Gastroesophageal sphincter (tissue), 4 donors: ENCODE results near the gene PRKG2. TPM values are rescaled to one million over a fixed set of nuclear protein-coding genes. Genes with fewer than 3 reads are reported as not detected.

Source experiments
- ATAC-seq: fragments of 150-250 bp; one replicate; pipeline ENCODE4 v1.9.1; 2016; ENCODE audit warnings: mild to moderate bottlenecking, moderate library complexity
- H3K27ac ChIP-seq, 4 donors: fragments of 200-600 bp; sonication (generic) in 3 of 4; 1 replicate in 3 of 4; 2 replicates in 1 of 4; pipeline ENCODE4 v1.5.1; 2016 to 2019
- H3K27me3 ChIP-seq: fragments of 200-600 bp; sonication (generic); one replicate; pipeline ENCODE4 v1.5.1; 2019
- H3K36me3 ChIP-seq, 2 donors: fragments of 200-600 bp; sonication (generic); one replicate each; pipeline ENCODE4 v1.5.1; 2019; ENCODE audit warnings: control low read depth in 1 of 2
- H3K4me1 ChIP-seq, 3 donors: fragments of 200-600 bp; sonication (generic); 1 replicate in 2 of 3; 2 replicates in 1 of 3; pipeline ENCODE4 v1.5.1; 2016 to 2019; ENCODE audit warnings: control low read depth in 2 of 3
- H3K4me3 ChIP-seq, 2 donors: fragments of 200-600 bp; sonication (generic); one replicate each; pipeline ENCODE4 v1.5.1; 2019; ENCODE audit warnings: mild to moderate bottlenecking in 1 of 2, moderate library complexity in 1 of 2
- H3K9me3 ChIP-seq, 3 donors: fragments of 200-600 bp; sonication (generic); one replicate each; pipeline ENCODE4 v1.5.1; 2017 to 2019; ENCODE audit warnings: control low read depth in 2 of 3
- CTCF ChIP-seq, 4 experiments: fragments of 200-600 bp in 2 of 4; fragments of 450-650 bp in 2 of 4; sonication (generic) in 1 of 4; IDR thresholded peaks; one replicate each; pipeline ENCODE4 v1.5.1; 2017 to 2019; ENCODE audit warnings: antibody characterized with exemption in 4 of 4, mild to moderate bottlenecking in 2 of 4, moderate library complexity in 2 of 4
- EP300 ChIP-seq: sonication (generic); formaldehyde crosslinking; IDR thresholded peaks from one replicate; pipeline ENCODE4 v1.6.1; 2017; ENCODE audit warnings: antibody characterized with exemption, mild to moderate bottlenecking
- POLR2A ChIP-seq, 2 donors: fragments of 450-650 bp; IDR thresholded peaks; one replicate each; pipeline ENCODE4 v1.6.1; 2017; ENCODE audit warnings: antibody characterized with exemption in 2 of 2, mild to moderate bottlenecking in 2 of 2, moderate library complexity in 1 of 2
- POLR2AphosphoS5 ChIP-seq: sonication (generic); formaldehyde crosslinking; IDR thresholded peaks from one replicate; pipeline ENCODE4 v1.6.1; 2017; ENCODE audit warnings: antibody characterized with exemption
- WGBS, 2 donors: methylation state at CpG; one replicate each; pipeline ENCODE4 v1.1.5; 2018; ENCODE audit warnings: low coverage in 1 of 2; 5-methylcytosine and 5-hydroxymethylcytosine counted together
- total RNA-seq, 4 donors: library from RNA; depleted of rRNA; stranded (reverse); fragments of >200 nt; gene quantifications; one replicate each; pipeline ENCODE4 v1.1.0, GENCODE V29; 2016

Gene PRKG2
- total RNA-seq, 4 donors from 2014 or later, result 3.9 to 24.9 (median 13.6) TPM

- Histone ChIP-seq H3K27ac (no peak overlapping the region), H3K4me1 (no peaks in the 10 kb centered on the region), H3K4me3 (no peak overlapping the region), H3K9me3 (no peaks in the 10 kb centered on the region), H3K36me3 (peaks cover 0 to 6% of the 10 kb centered on the region in 2 donors), H3K27me3 (no peaks in the 10 kb centered on the region)
- 86 to 95% methylated on average over 1 of the region's 1 CpG for WGBS, 2 donors
- TF ChIP-seq EP300 (no peak), POLR2A (IDR thresholded peaks at IDR 0.05) (no peak), POLR2AphosphoS5 (no peak), CTCF (IDR thresholded peaks at IDR 0.05) (no peak)
- no peak for ATAC-seq
Measured at GRCh38 chr4:81109356-81109755, 105.7 kb downstream of the PRKG2 start.

GRCh38 chr4:81106150-81106549 lies 108.9 kb downstream of the PRKG2 start:
- no peaks in the 10 kb centered on the region for H3K4me1 ChIP-seq
- no peak for ATAC-seq
- H3K9me3 ChIP-seq, result no peaks in the 10 kb centered on the region
- H3K36me3 ChIP-seq, result peaks cover 0 to 6% of the 10 kb centered on the region in 2 donors
- 83 to 85% methylated on average over 4 of the region's 4 CpGs for WGBS, 2 donors
- H3K27ac ChIP-seq, result no peak overlapping the region
- H3K4me3 ChIP-seq, result no peak overlapping the region
- no peak for TF ChIP-seq EP300
- TF ChIP-seq CTCF (IDR thresholded peaks at IDR 0.05), result no peak
- H3K27me3 ChIP-seq, result no peaks in the 10 kb centered on the region

- TF ChIP-seq POLR2AphosphoS5 (no peak), CTCF (IDR thresholded peaks at IDR 0.05) (no peak), EP300 (no peak), POLR2A (IDR thresholded peaks at IDR 0.05) (no peak)
- no peaks in the 10 kb centered on the region for H3K36me3 ChIP-seq
- no peaks in the 10 kb centered on the region for H3K9me3 ChIP-seq
- no peak overlapping the region for H3K4me3 ChIP-seq
- no peak for ATAC-seq
- H3K27ac ChIP-seq, result no peak overlapping the region
- H3K4me1 ChIP-seq, result no peaks in the 10 kb centered on the region
- H3K27me3 ChIP-seq, result no peaks in the 10 kb centered on the region
Measured at GRCh38 chr4:81102107-81102506, 112.9 kb downstream of the PRKG2 start.

GRCh38 chr4:81096566-81096965 lies 118.5 kb downstream of the PRKG2 start:
- no peak for ATAC-seq

GRCh38 chr4:81095389-81095788 lies 119.6 kb downstream of the PRKG2 start:
- TF ChIP-seq CTCF (IDR thresholded peaks at IDR 0.05) (no peak), POLR2AphosphoS5 (no peak), EP300 (no peak), POLR2A (IDR thresholded peaks at IDR 0.05) (no peak)
- no peak for ATAC-seq
- WGBS, 2 donors, result 53 to 71% methylated on average over 1 to 2 of the region's 2 CpGs
- Histone ChIP-seq H3K4me1 (no peaks in the 10 kb centered on the region), H3K27me3 (no peaks in the 10 kb centered on the region), H3K9me3 (no peaks in the 10 kb centered on the region), H3K4me3 (no peak overlapping the region), H3K36me3 (no peaks in the 10 kb centered on the region), H3K27ac (no peak overlapping the region)

More at GRCh38 chr4:81096566-81096965, 118.5 kb downstream of the PRKG2 start:
- no peak overlapping the region for H3K4me3 ChIP-seq
- no peak overlapping the region for H3K27ac ChIP-seq
- H3K27me3 ChIP-seq, result no peaks in the 10 kb centered on the region
- no peaks in the 10 kb centered on the region for H3K4me1 ChIP-seq
- WGBS, 2 donors, result 85% methylated on average over 1 of the region's 1 CpG; no CpG with 5 or more reads in 1 of the 2 donors
- TF ChIP-seq EP300 (no peak), POLR2AphosphoS5 (no peak), CTCF (IDR thresholded peaks at IDR 0.05) (no peak), POLR2A (IDR thresholded peaks at IDR 0.05) (no peak)
- no peaks in the 10 kb centered on the region for H3K9me3 ChIP-seq
- H3K36me3 ChIP-seq, result no peaks in the 10 kb centered on the region
